PFSK-1 (cell line): ENCODE results near the gene UBE3B.

ENCODE experiments used
- FOXP2 ChIP-seq: optimal IDR thresholded peaks from 2 replicates; pipeline ENCODE3; 2011; ENCODE audit warnings: borderline replicate concordance, control low read depth, inconsistent platforms; ENCODE audit not compliant: insufficient read depth; ENCODE audit errors: extremely low read length, extremely low read depth
- POLR2AphosphoS5 ChIP-seq: IDR thresholded peaks from 2 replicates; pipeline ENCODE4 v1.6.1; 2012; ENCODE audit warnings: low read depth, mild to moderate bottlenecking, control low read depth, low read length, moderate library complexity
- REST ChIP-seq, 2 experiments: IDR thresholded peaks; 2 replicates each; pipeline versions ENCODE4 v1.6.1 to v1.8.0; 2011 to 2012; ENCODE audit warnings: low read depth in 2 of 2, low read length in 2 of 2, control low read depth in 1 of 2, inconsistent platforms in 1 of 2, mild to moderate bottlenecking in 1 of 2, moderate library complexity in 1 of 2; ENCODE audit not compliant: insufficient read depth in 1 of 2
- SIN3A ChIP-seq: IDR thresholded peaks from 2 replicates; pipeline ENCODE4 v1.6.1; 2012; ENCODE audit warnings: mild to moderate bottlenecking, low read length, moderate library complexity, borderline replicate concordance; ENCODE audit not compliant: insufficient read depth
- TAF1 ChIP-seq: IDR thresholded peaks from 2 replicates; pipeline ENCODE4 v1.6.1; 2012; ENCODE audit warnings: low read length, control low read depth, borderline replicate concordance; ENCODE audit not compliant: insufficient read depth

Gene UBE3B

GRCh38 chr12:109553483-109553882 lies 76.0 kb downstream of the UBE3B start:
- TF ChIP-seq FOXP2 (no peak), SIN3A (no peak), REST (IDR thresholded peaks at IDR 0.05; ENCODE audit: insufficient read depth in 1 of 2, low read depth in 2 of 2, low read length in 2 of 2) (no peak), POLR2AphosphoS5 (no peak), TAF1 (no peak)

GRCh38 chr12:109553906-109554500 lies 76.6 kb downstream of the UBE3B start:
- TF ChIP-seq TAF1 (no peak), FOXP2 (no peak), POLR2AphosphoS5 (no peak), REST (IDR thresholded peaks at IDR 0.05; ENCODE audit: insufficient read depth in 1 of 2, low read depth in 2 of 2, low read length in 2 of 2) (no peak), SIN3A (no peak)

- TF ChIP-seq SIN3A (no peak), TAF1 (no peak), REST (IDR thresholded peaks at IDR 0.05; ENCODE audit: insufficient read depth in 1 of 2, low read depth in 2 of 2, low read length in 2 of 2) (no peak), FOXP2 (no peak), POLR2AphosphoS5 (no peak)
Measured at GRCh38 chr12:109554761-109555160, 77.3 kb downstream of the UBE3B start.

GRCh38 chr12:109555431-109556315 lies 78.2 kb downstream of the UBE3B start:
- TF ChIP-seq REST (IDR thresholded peaks at IDR 0.05; ENCODE audit: insufficient read depth in 1 of 2, low read depth in 2 of 2, low read length in 2 of 2) (no peak), TAF1 (no peak), FOXP2 (no peak), POLR2AphosphoS5 (no peak), SIN3A (no peak)
